ENCODE results near the gene CHST11.

GRCh38 chr12:104693493-104693892 lies 236.7 kb downstream of the CHST11 start:
- TF ChIP-seq CTCF (conservative IDR thresholded peaks at IDR 0.05; ENCODE audit: low read depth, low read length) (no peak), SMC3 (IDR thresholded peaks at IDR 0.05; ENCODE audit: low read depth, low read length) (no peak), POLR2A (IDR thresholded peaks at IDR 0.05; ENCODE audit: low read depth, low read length) (no peak), MXI1 (IDR thresholded peaks at IDR 0.05; ENCODE audit: borderline replicate concordance, low read depth, low read length) (no peak), RAD21 (IDR thresholded peaks at IDR 0.05; ENCODE audit: low read length) (no peak), USF2 (IDR thresholded peaks at IDR 0.05; ENCODE audit: low read depth, low read length) (no peak), NFE2L2 (IDR thresholded peaks at IDR 0.05; ENCODE audit: low read depth, low read length) (no peak), MAFK (IDR thresholded peaks at IDR 0.05; ENCODE audit: low read depth, low read length) (no peak), RCOR1 (IDR thresholded peaks at IDR 0.05; ENCODE audit: insufficient replicate concordance, low read length) (no peak), BHLHE40 (IDR thresholded peaks at IDR 0.05; ENCODE audit: low read depth, low read length) (no peak), FOS (IDR thresholded peaks at IDR 0.05; ENCODE audit: low read depth, low read length) (no peak), ELK1 (IDR thresholded peaks at IDR 0.05; ENCODE audit: borderline replicate concordance, low read depth, low read length) (no peak), CEBPB (IDR thresholded peaks at IDR 0.05; ENCODE audit: low read depth, low read length) (no peak), MAZ (IDR thresholded peaks at IDR 0.05; ENCODE audit: borderline replicate concordance, low read depth, low read length) (no peak)
